ENCODE data around the gene RHBDF1. TPM values are rescaled to one million over a fixed set of nuclear protein-coding genes. Genes with fewer than 3 reads are reported as not detected.
A peak's percentile ranks its signal among the peaks of the same experiment; 100 is the strongest.

Gene RHBDF1
- total and polyA plus RNA-seq, 9 of the 15 experiments (the other 6 are each of a cell fraction or from before 2014, with no cell fraction given): 1.0 to 8.2 (median 4.2) TPM

- peak; percentile 66 for TF ChIP-seq ESRRA (IDR thresholded peaks at IDR 0.05; ENCODE audit: borderline replicate concordance, low read depth)
- no peak for TF ChIP-seq SRSF9 (IDR thresholded peaks at IDR 0.05; ENCODE audit: borderline replicate concordance, low read depth, low read length)
- peak; percentile 83 for TF ChIP-seq HDAC2 (IDR thresholded peaks at IDR 0.05)
- no peak for TF ChIP-seq ZNF354B (CRISPR knock-in tag; IDR thresholded peaks at IDR 0.05)
- peak; percentile 26 for TF ChIP-seq PHF20 (IDR thresholded peaks at IDR 0.05; ENCODE audit: partially characterized antibody)
- TF ChIP-seq E2F3 (CRISPR knock-in tag; IDR thresholded peaks at IDR 0.05): peak; percentile 19; the same call in 1 of the 2 replicates
- TF ChIP-seq ZNF165 (CRISPR knock-in tag; IDR thresholded peaks at IDR 0.05; ENCODE audit: borderline replicate concordance): no peak
- TF ChIP-seq TEAD4 (IDR thresholded peaks at IDR 0.05; ENCODE audit: low read length): peak; percentile 87
- TF ChIP-seq TEAD4 (CRISPR knock-in tag; IDR thresholded peaks at IDR 0.05; ENCODE audit: borderline replicate concordance): peak; percentile 95
- TF ChIP-seq MNT (conservative IDR thresholded peaks at IDR 0.05): 0 out of 4 replicates have a peak, but pooled peaks of 1 of the 2 experiments have one; percentile 49
- peak; percentile 60; the same call in 1 of the 2 replicates for TF ChIP-seq ZBTB7A (IDR thresholded peaks at IDR 0.05; ENCODE audit: borderline replicate concordance, control insufficient read depth, low read depth, low read length)
- peak; percentile 89 for TF ChIP-seq JUN (IDR thresholded peaks at IDR 0.05; ENCODE audit: borderline replicate concordance, low read depth, low read length)
- 0 out of 2 replicates have a peak, but pooled peaks have one; percentile 63 for TF ChIP-seq JUN (CRISPR knock-in tag; IDR thresholded peaks at IDR 0.05; ENCODE audit: borderline replicate concordance)
- TF ChIP-seq TRIM24 (IDR thresholded peaks at IDR 0.05): peak in 1 of 2 experiments; percentile 34; a peak in 1 of 4 replicates
- peak; percentile 68; the same call in 1 of the 2 replicates for TF ChIP-seq DMBX1 (CRISPR knock-in tag; IDR thresholded peaks at IDR 0.05; ENCODE audit: borderline replicate concordance)
- TF ChIP-seq ZNF436 (CRISPR knock-in tag; IDR thresholded peaks at IDR 0.05): peak; percentile 100
- peak in 1 of 2 experiments; percentile 43 for TF ChIP-seq E2F6 (IDR thresholded peaks at IDR 0.05; ENCODE audit: borderline replicate concordance in 1 of 2, extremely low read depth in 1 of 2, insufficient read depth in 1 of 2, insufficient read length in 1 of 2, low read depth in 1 of 2, low read length in 1 of 2, poor library complexity in 1 of 2, severe bottlenecking in 1 of 2)
- TF ChIP-seq TEAD2 (tag; IDR thresholded peaks at IDR 0.05): peak; percentile 92
- peak; percentile 58 for TF ChIP-seq DACH1 (IDR thresholded peaks at IDR 0.05; ENCODE audit: partially characterized antibody)
- TF ChIP-seq VEZF1 (CRISPR knock-in tag; IDR thresholded peaks at IDR 0.05): peak; percentile 40; the same call in 1 of the 2 replicates
- TF ChIP-seq FOXO4 (CRISPR knock-in tag; IDR thresholded peaks at IDR 0.05): no peak
Observed at GRCh38 chr16:72561-73548, at the start of gene RHBDF1 (continued).
